KMS-11 (cell line): ENCODE results near the gene FN3KRP.

Source experiments
- H2AFZ ChIP-seq: fragments of 200-600 bp; sonication (generic); 2 replicates; pipeline ENCODE4 v1.6.1; 2016; ENCODE audit warnings: antibody characterized with exemption, mixed run types, low read depth
- H3K27ac ChIP-seq: fragments of 200-600 bp; sonication (generic); 2 replicates; pipeline ENCODE4 v1.6.1; 2016; ENCODE audit warnings: mild to moderate bottlenecking, mixed run types
- H3K27me3 ChIP-seq: fragments of 200-600 bp; sonication (generic); 2 replicates; pipeline ENCODE4 v1.6.1; 2017; ENCODE audit warnings: mild to moderate bottlenecking, low read depth, mixed run types, moderate library complexity; ENCODE audit not compliant: insufficient read depth
- H3K36me3 ChIP-seq: fragments of 200-600 bp; sonication (generic); 2 replicates; pipeline ENCODE4 v1.6.1; 2017; ENCODE audit warnings: mild to moderate bottlenecking, mixed run types; ENCODE audit not compliant: insufficient read depth
- H3K4me1 ChIP-seq: fragments of 200-600 bp; sonication (generic); 2 replicates; pipeline ENCODE4 v1.6.1; 2016; ENCODE audit warnings: mild to moderate bottlenecking, low read depth, mixed run types; ENCODE audit not compliant: poor library complexity, severe bottlenecking
- H3K4me2 ChIP-seq: fragments of 200-600 bp; sonication (generic); 2 replicates; pipeline ENCODE4 v1.7.0; 2016; ENCODE audit warnings: mild to moderate bottlenecking, mixed run types
- H3K4me3 ChIP-seq: fragments of 200-600 bp; sonication (generic); IDR thresholded peaks from 2 replicates; pipeline ENCODE4 v1.6.1; 2017; ENCODE audit warnings: low read depth, low read length, mixed read lengths; ENCODE audit not compliant: insufficient read depth
- H3K79me2 ChIP-seq: fragments of 200-600 bp; sonication (generic); 2 replicates; pipeline ENCODE4 v1.6.1; 2016; ENCODE audit warnings: low read depth, mixed run types; ENCODE audit not compliant: insufficient read depth
- H3K9ac ChIP-seq: fragments of 200-600 bp; sonication (generic); 2 replicates; pipeline ENCODE4 v1.6.1; 2016; ENCODE audit warnings: mild to moderate bottlenecking, mixed run types
- H4K20me1 ChIP-seq: fragments of 200-600 bp; sonication (generic); 2 replicates; pipeline ENCODE4 v1.6.1; 2016; ENCODE audit warnings: mild to moderate bottlenecking, mixed run types; ENCODE audit not compliant: insufficient read depth
- TF ChIP-seq, protein P1 (sequence below): fragments of 200-600 bp; sonication (generic); conservative IDR thresholded peaks from 2 replicates; pipeline ENCODE4 v1.6.1; 2017; ENCODE audit warnings: low read depth, mild to moderate bottlenecking, antibody characterized with exemption, low read length, moderate library complexity, mixed read lengths

The FN3KRP gene

DNA sequence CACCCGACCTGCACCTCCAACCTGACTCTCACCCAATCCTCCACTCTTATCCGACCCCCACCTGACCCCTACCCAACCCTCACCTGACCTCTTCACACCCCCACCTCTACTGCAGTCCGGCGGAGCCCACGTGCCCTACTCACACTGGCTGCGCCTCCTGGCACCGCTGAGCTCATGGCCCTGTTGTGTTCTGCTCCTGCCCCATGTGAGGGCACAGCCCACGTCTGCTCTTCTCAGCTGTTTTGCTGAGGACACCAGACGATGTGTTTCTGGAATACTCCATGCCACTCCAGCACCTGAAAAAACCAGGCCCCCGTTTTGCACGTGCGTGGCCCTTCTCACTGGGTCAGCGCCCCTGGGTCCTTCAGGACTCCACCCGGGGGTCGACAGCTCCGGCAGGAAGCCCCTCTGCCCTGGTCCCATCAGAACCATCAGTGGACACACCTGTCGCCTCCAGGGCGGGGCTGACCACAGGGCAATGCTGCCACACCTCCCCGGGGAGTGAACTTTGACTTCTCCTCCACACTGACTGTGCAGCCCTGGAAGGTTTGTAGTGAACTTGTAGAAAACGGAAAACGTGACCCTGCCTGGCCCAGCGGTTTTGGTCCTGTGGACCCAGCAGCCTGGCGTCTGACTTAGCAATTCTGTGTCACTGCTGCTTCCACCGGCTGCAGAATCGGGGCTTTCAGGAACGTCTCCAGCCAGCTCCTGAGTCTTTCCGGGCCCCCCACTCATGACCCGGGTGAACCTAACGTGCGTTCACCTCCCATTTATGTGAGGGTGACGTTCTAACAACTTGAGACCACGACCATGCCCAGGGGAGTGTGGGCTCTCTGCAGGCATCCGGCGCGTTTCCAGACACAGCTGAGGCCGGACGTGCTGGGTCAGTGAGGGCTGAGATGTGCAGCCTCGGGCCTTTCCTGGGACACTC lies 12.3 kb upstream of the FN3KRP start:
- H3K9ac ChIP-seq, result no peak overlapping the region
- H3K4me3 ChIP-seq, result no peak overlapping the region
- no peak overlapping the region for H3K4me2 ChIP-seq
- no peaks in the 10 kb centered on the region for H3K36me3 ChIP-seq
- H3K27me3 ChIP-seq, result no peaks in the 10 kb centered on the region
- peaks cover 17% of the 10 kb centered on the region for H3K4me1 ChIP-seq
- H4K20me1 ChIP-seq, result no peaks in the 10 kb centered on the region
- no peak overlapping the region for H2AFZ ChIP-seq
- TF ChIP-seq, protein P1, sequence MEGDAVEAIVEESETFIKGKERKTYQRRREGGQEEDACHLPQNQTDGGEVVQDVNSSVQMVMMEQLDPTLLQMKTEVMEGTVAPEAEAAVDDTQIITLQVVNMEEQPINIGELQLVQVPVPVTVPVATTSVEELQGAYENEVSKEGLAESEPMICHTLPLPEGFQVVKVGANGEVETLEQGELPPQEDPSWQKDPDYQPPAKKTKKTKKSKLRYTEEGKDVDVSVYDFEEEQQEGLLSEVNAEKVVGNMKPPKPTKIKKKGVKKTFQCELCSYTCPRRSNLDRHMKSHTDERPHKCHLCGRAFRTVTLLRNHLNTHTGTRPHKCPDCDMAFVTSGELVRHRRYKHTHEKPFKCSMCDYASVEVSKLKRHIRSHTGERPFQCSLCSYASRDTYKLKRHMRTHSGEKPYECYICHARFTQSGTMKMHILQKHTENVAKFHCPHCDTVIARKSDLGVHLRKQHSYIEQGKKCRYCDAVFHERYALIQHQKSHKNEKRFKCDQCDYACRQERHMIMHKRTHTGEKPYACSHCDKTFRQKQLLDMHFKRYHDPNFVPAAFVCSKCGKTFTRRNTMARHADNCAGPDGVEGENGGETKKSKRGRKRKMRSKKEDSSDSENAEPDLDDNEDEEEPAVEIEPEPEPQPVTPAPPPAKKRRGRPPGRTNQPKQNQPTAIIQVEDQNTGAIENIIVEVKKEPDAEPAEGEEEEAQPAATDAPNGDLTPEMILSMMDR, result no peak
- H3K79me2 ChIP-seq, result no peaks in the 10 kb centered on the region
- H3K27ac ChIP-seq, result no peak overlapping the region

DNA sequence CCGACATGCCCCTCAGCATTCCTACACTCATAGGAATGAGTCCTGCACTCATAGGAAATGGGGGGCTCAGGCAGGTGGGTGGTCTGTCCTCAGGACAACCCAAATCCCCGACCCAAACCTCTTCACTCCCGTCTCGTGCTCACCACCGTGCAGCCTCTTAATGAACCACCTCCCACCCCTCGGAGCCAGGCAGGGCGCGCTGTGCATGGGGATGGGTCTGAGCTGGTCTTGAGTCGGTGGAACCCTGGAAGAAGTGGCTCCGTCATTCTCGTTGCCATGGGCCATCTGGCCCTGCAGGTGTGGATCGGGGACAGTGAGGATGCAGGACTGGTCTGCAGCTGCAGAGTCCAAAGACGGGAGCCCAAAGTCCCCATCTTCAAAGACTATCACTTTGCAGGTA lies 11.6 kb upstream of the FN3KRP start:
- H3K79me2 ChIP-seq, result no peaks in the 10 kb centered on the region
- no peaks in the 10 kb centered on the region for H4K20me1 ChIP-seq
- no peak overlapping the region for H3K27ac ChIP-seq
- peaks cover 24% of the 10 kb centered on the region for H3K4me1 ChIP-seq
- H3K4me2 ChIP-seq, result no peak overlapping the region
- H3K36me3 ChIP-seq, result no peaks in the 10 kb centered on the region
- no peak overlapping the region for H3K9ac ChIP-seq
- H3K27me3 ChIP-seq, result no peaks in the 10 kb centered on the region
- TF ChIP-seq, protein P1, result no peak
- H2AFZ ChIP-seq, result no peak overlapping the region
- H3K4me3 ChIP-seq, result no peak overlapping the region

DNA sequence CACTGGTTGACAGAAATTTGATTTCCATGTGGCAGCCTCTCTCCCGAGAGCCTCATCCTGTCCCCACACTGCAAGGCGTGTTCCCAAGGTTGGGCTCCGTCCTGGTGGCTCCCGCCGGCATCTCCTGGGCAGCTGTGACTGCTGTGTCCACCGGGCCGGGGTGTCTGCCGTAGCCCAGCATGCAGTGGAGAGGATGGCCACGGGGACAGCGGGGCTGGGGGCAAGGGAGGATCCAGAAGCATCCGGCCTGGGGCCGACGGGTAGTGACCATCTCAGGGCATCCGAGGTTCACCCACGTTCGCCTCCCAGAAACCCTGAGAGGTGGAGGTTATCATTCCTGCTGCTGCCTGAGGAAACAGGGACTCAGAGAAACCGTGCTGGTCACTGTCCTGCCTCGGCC lies 10.8 kb upstream of the FN3KRP start:
- Histone ChIP-seq H4K20me1 (no peaks in the 10 kb centered on the region), H3K36me3 (no peaks in the 10 kb centered on the region), H2AFZ (no peak overlapping the region), H3K79me2 (no peaks in the 10 kb centered on the region), H3K4me2 (no peak overlapping the region), H3K9ac (no peak overlapping the region), H3K27me3 (no peaks in the 10 kb centered on the region), H3K27ac (no peak overlapping the region), H3K4me3 (no peak overlapping the region), H3K4me1 (peaks cover 24% of the 10 kb centered on the region)
- TF ChIP-seq, protein P1, result no peak

DNA sequence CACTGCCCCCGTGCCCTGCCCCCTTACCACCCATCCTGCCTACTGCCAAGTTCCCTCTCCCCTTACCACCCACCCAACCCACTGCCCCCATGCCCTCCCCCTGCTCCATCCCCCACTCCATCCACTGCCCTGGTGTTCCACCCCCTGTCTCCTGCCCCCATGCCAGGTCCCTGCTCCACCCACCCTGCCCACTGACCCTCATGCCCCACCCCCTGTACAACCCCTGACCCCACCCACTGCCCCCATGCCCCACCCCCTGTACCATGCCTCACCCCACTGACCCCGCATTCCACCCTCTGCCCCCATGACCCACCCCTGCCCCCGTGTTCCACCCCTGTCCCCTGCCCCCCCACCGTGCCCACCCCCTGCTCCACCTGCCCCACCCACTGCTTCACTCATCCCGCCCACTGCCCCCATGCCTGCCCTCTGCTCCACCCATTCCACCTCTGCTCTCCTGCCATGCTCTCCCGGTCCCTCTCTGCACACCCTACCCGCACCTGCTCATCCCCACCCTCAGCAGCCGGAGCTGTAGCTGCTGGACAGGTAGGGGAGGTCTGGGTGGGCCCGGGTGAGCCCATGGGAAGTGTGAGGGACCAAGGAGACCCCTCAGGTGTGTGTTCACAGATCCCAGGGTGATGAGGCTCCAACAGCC lies 7.4 kb upstream of the FN3KRP start:
- Histone ChIP-seq H3K36me3 (no peaks in the 10 kb centered on the region), H3K27me3 (no peaks in the 10 kb centered on the region)

More for the DNA sequence above, 7.4 kb upstream of the FN3KRP start:
- Histone ChIP-seq H3K9ac (no peak overlapping the region; the same call in 1 of the 2 replicates), H4K20me1 (no peaks in the 10 kb centered on the region), H3K79me2 (no peaks in the 10 kb centered on the region), H2AFZ (peak overlapping the region; percentile 67; the same call in 1 of the 2 replicates), H3K4me2 (peak overlapping the region; percentile 86), H3K4me1 (peaks cover 24% of the 10 kb centered on the region), H3K27ac (no peak overlapping the region), H3K4me3 (no peak overlapping the region)
- TF ChIP-seq, protein P1, result no peak
